ENCODE data around the gene B3GNT9. TPM values are rescaled to one million over a fixed set of nuclear protein-coding genes. Genes with fewer than 3 reads are reported as not detected.

Gene B3GNT9
- total RNA-seq, 6 experiments from 2014 or later = 0.95 to 3.9 (median 1.7) TPM

DNA sequence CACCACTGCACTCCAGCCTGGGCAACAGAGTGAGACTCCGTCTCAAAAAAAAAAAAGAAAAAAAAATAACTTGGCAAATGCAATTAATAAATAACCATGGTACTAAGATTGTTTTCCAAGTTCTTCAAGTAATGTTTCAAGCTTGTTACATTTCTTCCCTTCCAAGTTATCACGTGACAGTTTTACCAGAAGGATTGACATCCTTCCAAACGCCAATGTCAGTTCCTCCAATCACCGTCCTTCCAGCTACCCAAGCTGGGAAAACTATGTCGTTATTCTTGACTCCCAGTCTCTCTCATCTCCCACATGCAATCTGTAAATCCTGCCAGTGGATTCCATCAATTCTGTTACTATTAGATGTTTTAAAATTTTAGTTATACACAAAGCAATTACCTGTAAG, 44.9 kb downstream of the B3GNT9 start:
- WGBS (ENCODE audit: insufficient coverage, low coverage, low lambda C conversion rate, missing lambda C conversion rate) = 68% methylated on average over 5 of the region's 5 CpGs
- Histone ChIP-seq H3K27me3 (no peaks in the 10 kb centered on the region), H3K36me3 (no peaks in the 10 kb centered on the region), H3K4me3 (no peak overlapping the region), H3K4me1 (peaks cover 0 to 6% (median 3%) of the 10 kb centered on the region in 4 donors), H3K9me3 (no peaks in the 10 kb centered on the region), H3K27ac (no peak overlapping the region)
- no peak for TF ChIP-seq CTCF (IDR thresholded peaks at IDR 0.05)
- no peak for TF ChIP-seq POLR2A (IDR thresholded peaks at IDR 0.05)
- DNase-seq = no peak
- intact Hi-C loops (cut with DNase I) = loop anchor here (10.0 kb wide), 2 partner anchors 49 to 81 kb away; partner anchors contain the start of genes B3GNT9 (in 1 of the 2), CBFB (in 1 of the 2), FBXL8 (in 1 of the 2) and TRADD (in 1 of the 2)
- ATAC-seq = no peak

DNA sequence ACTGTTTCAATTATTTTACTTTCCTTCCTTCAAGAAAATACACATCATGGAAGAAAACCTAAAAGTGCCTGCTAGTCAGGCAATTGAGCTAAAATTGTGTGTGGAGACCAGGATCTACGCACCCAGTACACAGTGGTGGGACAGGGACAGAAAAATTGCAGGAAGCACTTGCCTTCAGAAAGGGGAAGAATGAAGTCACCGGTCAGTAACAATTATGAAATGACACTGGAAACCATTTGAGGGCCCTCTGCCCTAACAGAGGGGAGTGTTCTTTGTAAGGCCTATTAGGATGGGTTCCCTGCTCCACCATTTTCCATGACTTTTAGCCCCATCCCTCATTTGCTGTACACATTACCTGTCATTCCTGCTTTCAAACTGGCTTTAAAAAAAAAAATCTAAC, 45.6 kb downstream of the B3GNT9 start:
- WGBS (ENCODE audit: insufficient coverage, low coverage, low lambda C conversion rate, missing lambda C conversion rate) = 59% methylated on average over 2 of the region's 2 CpGs
- Histone ChIP-seq H3K27me3 (no peaks in the 10 kb centered on the region), H3K4me1 (peaks cover 0 to 6% (median 3%) of the 10 kb centered on the region in 4 donors), H3K36me3 (peaks cover 0 to 1% (median 0%) of the 10 kb centered on the region in 4 donors), H3K9me3 (no peaks in the 10 kb centered on the region), H3K27ac (no peak overlapping the region), H3K4me3 (no peak overlapping the region)
- no peak for TF ChIP-seq CTCF (IDR thresholded peaks at IDR 0.05)
- TF ChIP-seq POLR2A (IDR thresholded peaks at IDR 0.05) = no peak
- DNase-seq (no peak), ATAC-seq (no peak)
- intact Hi-C loops (cut with DNase I) = loop anchor here (10.0 kb wide), 2 partner anchors 50 to 80 kb away; partner anchors contain the start of genes B3GNT9 (in 1 of the 2), CBFB (in 1 of the 2), FBXL8 (in 1 of the 2) and TRADD (in 1 of the 2)

DNA sequence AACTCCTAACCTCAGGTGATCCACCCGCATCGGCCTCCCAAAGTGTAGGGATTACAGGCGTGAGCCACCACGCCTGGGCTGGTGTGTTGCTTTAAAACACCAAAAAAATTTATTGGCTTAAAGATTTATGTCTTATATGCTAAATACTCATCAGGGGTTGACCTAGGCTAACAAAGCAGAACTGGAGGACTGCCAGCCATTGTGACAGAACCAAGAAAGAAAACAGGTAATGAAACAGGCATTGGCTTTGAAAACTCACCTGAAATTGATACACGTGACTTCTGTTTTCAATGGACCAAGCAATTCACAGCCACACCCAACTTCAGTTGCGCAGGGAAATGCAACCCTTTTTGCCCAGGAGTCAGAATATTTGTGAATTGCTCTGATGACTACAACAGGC, 46.0 kb downstream of the B3GNT9 start:
- DNase-seq (no peak), ATAC-seq (no peak)
- H3K36me3 ChIP-seq = peaks cover 0 to 5% (median under 1%) of the 10 kb centered on the region in 4 donors
- H3K4me3 ChIP-seq = no peak overlapping the region
- TF ChIP-seq POLR2A (IDR thresholded peaks at IDR 0.05) = no peak
- no peak for TF ChIP-seq CTCF (IDR thresholded peaks at IDR 0.05)
- H3K27ac ChIP-seq = no peak overlapping the region
- peaks cover 0 to 6% (median 3%) of the 10 kb centered on the region in 4 donors for H3K4me1 ChIP-seq
- intact Hi-C loops (cut with DNase I) = loop anchor here (10.0 kb wide), 2 partner anchors 50 to 80 kb away; partner anchors contain the start of genes B3GNT9 (in 1 of the 2), CBFB (in 1 of the 2), FBXL8 (in 1 of the 2) and TRADD (in 1 of the 2)
- no peaks in the 10 kb centered on the region for H3K9me3 ChIP-seq
- no peaks in the 10 kb centered on the region for H3K27me3 ChIP-seq
- WGBS (ENCODE audit: insufficient coverage, low coverage, low lambda C conversion rate, missing lambda C conversion rate) = 77% methylated on average over 6 of the region's 6 CpGs

DNA sequence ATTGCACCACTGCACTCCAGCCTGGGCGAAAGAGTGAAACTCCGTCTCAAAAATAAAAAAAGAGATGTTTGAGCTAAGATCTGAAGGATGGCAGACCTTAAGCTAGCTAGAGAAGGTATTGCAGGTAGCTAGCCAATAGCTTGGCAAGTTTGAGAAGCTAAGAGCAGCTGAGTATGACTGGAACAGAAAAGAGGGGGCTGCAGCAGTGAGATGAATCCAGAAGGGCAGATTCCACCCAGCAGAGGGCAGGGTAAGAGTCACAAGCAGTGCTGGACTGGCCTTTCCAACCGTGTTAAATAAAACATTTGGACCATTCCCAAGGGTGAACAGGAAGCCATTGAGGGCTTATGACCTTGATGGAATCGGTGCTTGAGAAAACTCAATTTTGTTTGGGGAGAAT, 46.7 kb downstream of the B3GNT9 start:
- Histone ChIP-seq H3K4me3 (no peak overlapping the region), H3K27ac (no peak overlapping the region), H3K9me3 (no peaks in the 10 kb centered on the region), H3K27me3 (no peaks in the 10 kb centered on the region), H3K36me3 (peaks cover 0 to 11% (median 4%) of the 10 kb centered on the region in 4 donors), H3K4me1 (peaks cover 0 to 1% (median under 1%) of the 10 kb centered on the region in 4 donors)
- ATAC-seq (peak; percentile 84 to 88 (median 86)), DNase-seq (no peak)
- peak; percentile 37 to 51 (median 44) for TF ChIP-seq CTCF (IDR thresholded peaks at IDR 0.05)
- TF ChIP-seq POLR2A (IDR thresholded peaks at IDR 0.05) = no peak
- whole genome bisulfite sequencing (ENCODE audit: insufficient coverage, low coverage, low lambda C conversion rate, missing lambda C conversion rate) = 45% methylated on average over 4 of the region's 4 CpGs
- intact Hi-C loops (cut with DNase I) = loop anchor here (10.0 kb wide), 2 partner anchors 51 to 79 kb away; partner anchors contain the start of genes B3GNT9 (in 1 of the 2), CBFB (in 1 of the 2), FBXL8 (in 1 of the 2) and TRADD (in 1 of the 2)
